Endothelial cell (in vitro differentiated cells): Measurements from ENCODE around the gene FSCN2. TPM values are rescaled to one million over a fixed set of nuclear protein-coding genes. Genes with fewer than 3 reads are reported as not detected.

Source experiments
- DNase-seq: peaks from one replicate; pipeline ENCODE4 v3.0.0; 2021; ENCODE audit warnings: low spot score
- H3K27ac Mint-ChIP-seq: one replicate; pipeline ENCODE4 v1.8.0; 2021; ENCODE audit warnings: mixed read lengths, inconsistent platforms; ENCODE audit not compliant: unreplicated experiment
- H3K27me3 Mint-ChIP-seq: one replicate; pipeline ENCODE4 v1.8.0; 2021; ENCODE audit warnings: mild to moderate bottlenecking, moderate library complexity, mixed read lengths, inconsistent platforms; ENCODE audit not compliant: unreplicated experiment
- H3K36me3 Mint-ChIP-seq: one replicate; pipeline ENCODE4 v1.8.0; 2021; ENCODE audit warnings: mild to moderate bottlenecking, low read depth, mixed read lengths, inconsistent platforms; ENCODE audit not compliant: unreplicated experiment
- H3K4me1 Mint-ChIP-seq: one replicate; pipeline ENCODE4 v1.8.0; 2021; ENCODE audit warnings: mild to moderate bottlenecking, mixed read lengths, inconsistent platforms; ENCODE audit not compliant: unreplicated experiment
- H3K4me3 Mint-ChIP-seq: one replicate; pipeline ENCODE4 v1.8.0; 2021; ENCODE audit warnings: mild to moderate bottlenecking, mixed read lengths, inconsistent platforms; ENCODE audit not compliant: unreplicated experiment
- H3K9me3 Mint-ChIP-seq: one replicate; pipeline ENCODE4 v1.8.0; 2021; ENCODE audit warnings: mixed read lengths, inconsistent platforms; ENCODE audit not compliant: unreplicated experiment
- CTCF ChIP-seq: fragments of 200-600 bp; sonication (generic); IDR thresholded peaks from one replicate; pipeline ENCODE4 v1.5.0; 2021; ENCODE audit warnings: antibody characterized with exemption; ENCODE audit not compliant: unreplicated experiment
- total RNA-seq: library from RNA; stranded (reverse); fragmentation: NEBNext Ultra II Directional; extraction: Animal tissue kit (Norgen Biotek cat#: 25700); gene quantifications from one replicate; pipeline ENCODE4 v1.2.1, GENCODE V29; 2021; ENCODE audit not compliant: unreplicated experiment

FSCN2 gene
- total RNA-seq, 1 donor from 2014 or later = 1.5 TPM

- no peak for DNase-seq
- H3K9me3 Mint-ChIP-seq = no peaks in the 10 kb centered on the region
- TF ChIP-seq CTCF = no peak
- H3K4me3 Mint-ChIP-seq = no peak overlapping the region
- no peak overlapping the region for H3K27ac Mint-ChIP-seq
- no peaks in the 10 kb centered on the region for H3K36me3 Mint-ChIP-seq
- no peaks in the 10 kb centered on the region for H3K4me1 Mint-ChIP-seq
- H3K27me3 Mint-ChIP-seq = peaks cover 11% of the 10 kb centered on the region
These were observed 11.4 kb downstream of the FSCN2 start for GRCh38 chr17:81539571-81539900.

DNA sequence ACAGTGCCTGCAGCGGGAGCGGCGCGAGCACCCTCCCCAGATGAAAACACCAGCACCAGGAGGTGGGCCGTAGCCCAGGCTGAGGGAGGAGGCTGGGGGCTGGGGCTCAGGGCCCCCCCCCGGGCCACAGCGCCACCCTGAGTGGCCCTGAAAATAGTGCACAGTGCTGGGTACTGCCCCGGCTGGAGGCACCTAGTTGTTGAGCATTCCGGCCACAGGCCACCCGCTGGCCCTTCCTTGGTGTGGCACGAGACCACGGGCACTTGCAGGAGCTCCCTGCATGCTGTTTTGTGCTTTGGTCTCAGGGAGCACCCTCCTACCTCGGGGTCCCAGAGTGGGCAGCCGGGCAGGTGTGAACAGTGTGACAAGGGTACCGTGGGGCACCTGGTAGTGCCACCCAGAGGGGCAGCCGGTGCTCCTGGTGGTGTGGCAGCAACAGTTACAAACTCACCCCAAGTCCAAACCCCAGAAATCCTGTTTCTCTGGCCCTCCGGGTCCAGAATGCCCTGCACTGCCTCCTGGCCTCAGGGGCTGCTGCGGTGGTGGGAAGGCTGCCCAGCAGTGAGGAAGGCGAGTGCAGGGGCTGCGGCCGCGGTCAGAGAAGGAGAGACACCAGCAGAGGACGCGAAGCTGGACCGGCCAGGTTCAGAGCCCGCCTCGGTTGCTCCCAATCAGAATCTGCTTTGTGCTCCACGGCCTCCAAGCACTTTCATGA lies 11.9 kb downstream of the FSCN2 start:
- DNase-seq = no peak
- Mint-ChIP-seq H3K9me3 (no peaks in the 10 kb centered on the region), H3K27me3 (peaks cover 10% of the 10 kb centered on the region), H3K36me3 (no peaks in the 10 kb centered on the region), H3K4me1 (no peaks in the 10 kb centered on the region), H3K4me3 (no peak overlapping the region), H3K27ac (no peak overlapping the region)
- TF ChIP-seq CTCF = no peak

DNA sequence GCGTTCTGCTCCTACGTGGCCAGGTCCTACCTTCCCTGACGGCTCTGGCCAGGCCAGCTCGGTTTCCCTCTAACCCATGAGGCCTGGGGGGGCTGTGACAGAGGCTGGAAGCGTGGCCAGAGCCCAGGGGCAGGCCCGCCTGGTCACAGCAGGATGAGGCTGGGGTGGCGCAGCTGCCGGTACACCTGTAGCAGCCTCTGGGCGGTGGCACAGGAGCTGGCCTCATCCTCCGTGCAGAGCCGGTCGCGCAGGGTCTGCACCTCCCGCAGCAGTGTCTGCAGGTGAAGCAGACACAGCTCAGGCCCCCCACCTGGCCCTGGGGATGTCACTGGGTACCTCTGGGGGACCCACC lies 12.5 kb downstream of the FSCN2 start:
- Mint-ChIP-seq H3K9me3 (no peaks in the 10 kb centered on the region), H3K4me3 (no peak overlapping the region), H3K27ac (no peak overlapping the region), H3K36me3 (no peaks in the 10 kb centered on the region), H3K27me3 (peaks cover 10% of the 10 kb centered on the region), H3K4me1 (no peaks in the 10 kb centered on the region)
- DNase-seq = no peak
- no peak for TF ChIP-seq CTCF

- no peak overlapping the region for H3K27ac Mint-ChIP-seq
- TF ChIP-seq CTCF = no peak
- no peak overlapping the region for H3K4me3 Mint-ChIP-seq
- H3K4me1 Mint-ChIP-seq = no peaks in the 10 kb centered on the region
- H3K36me3 Mint-ChIP-seq = no peaks in the 10 kb centered on the region
- no peaks in the 10 kb centered on the region for H3K9me3 Mint-ChIP-seq
- no peak for DNase-seq
- H3K27me3 Mint-ChIP-seq = peaks cover 8% of the 10 kb centered on the region
These were observed 12.9 kb downstream of the FSCN2 start for GRCh38 chr17:81541123-81541522.

- no peak for DNase-seq
- Mint-ChIP-seq H3K4me1 (no peaks in the 10 kb centered on the region), H3K9me3 (no peaks in the 10 kb centered on the region), H3K4me3 (peak overlapping the region; percentile 31), H3K36me3 (no peaks in the 10 kb centered on the region), H3K27ac (no peak overlapping the region), H3K27me3 (peaks cover 5% of the 10 kb centered on the region)
- TF ChIP-seq CTCF = no peak
These were observed 14.5 kb downstream of the FSCN2 start for GRCh38 chr17:81542431-81543338.
